Fibroblast of mammary gland (primary cell): ENCODE measurements around the gene KRT28.

ENCODE experiments used
- DNase-seq: peaks from one replicate; pipeline ENCODE4 v3.0.0-alpha.2; 2010; ENCODE audit warnings: low read depth
- H3K4me3 ChIP-seq: 2 replicates; pipeline ENCODE4 v1.5.1; 2011; ENCODE audit warnings: low read depth, mild to moderate bottlenecking, low read length, moderate library complexity; ENCODE audit not compliant: control insufficient read depth
- CTCF ChIP-seq: conservative IDR thresholded peaks from 2 replicates; pipeline ENCODE4 v1.5.1; 2011; ENCODE audit warnings: low read depth, low read length, inconsistent platforms; ENCODE audit not compliant: control insufficient read depth, insufficient read depth

KRT28 gene

GRCh38 chr17:40813804-40814203, 14.0 kb upstream of the KRT28 start:
- no peak for DNase-seq
- no peak for TF ChIP-seq CTCF
- H3K4me3 ChIP-seq = no peak overlapping the region

- no peak for DNase-seq
- no peak overlapping the region for H3K4me3 ChIP-seq
- no peak for TF ChIP-seq CTCF
Observed at GRCh38 chr17:40812639-40813038, 12.9 kb upstream of the KRT28 start.

- no peak for TF ChIP-seq CTCF
- no peak overlapping the region for H3K4me3 ChIP-seq
- DNase-seq = no peak
Observed at GRCh38 chr17:40810494-40810893, 10.7 kb upstream of the KRT28 start.

- no peak overlapping the region for H3K4me3 ChIP-seq
- DNase-seq = no peak
- no peak for TF ChIP-seq CTCF
Observed at GRCh38 chr17:40809721-40810421, 10.1 kb upstream of the KRT28 start.

- no peak for DNase-seq
- no peak for TF ChIP-seq CTCF
- H3K4me3 ChIP-seq = no peak overlapping the region
Observed at GRCh38 chr17:40806131-40806530, 6.4 kb upstream of the KRT28 start.

- peak; percentile 69 for DNase-seq
- H3K4me3 ChIP-seq = no peak overlapping the region
- TF ChIP-seq CTCF = peak; percentile 87
Observed at GRCh38 chr17:40803617-40804082, 3.9 kb upstream of the KRT28 start.
